Spinal cord (tissue), 10 donors: ENCODE data around the gene MOV10. TPM values are rescaled to one million over a fixed set of nuclear protein-coding genes. Genes with fewer than 3 reads are reported as not detected.

Source experiments
- DNase-seq, 6 donors: peaks; one replicate each; pipeline versions ENCODE4 v3.0.0 to v3.0.0-alpha.2; 2013 to 2015; ENCODE audit warnings: low spot score in 6 of 6, low read depth in 4 of 6
- H3K27ac ChIP-seq: one replicate; pipeline ENCODE4 v1.5.1; 2013; ENCODE audit warnings: low read depth, low read length, control low read depth
- H3K27me3 ChIP-seq: one replicate; pipeline ENCODE4 v1.6.1; 2013; ENCODE audit warnings: low read length; ENCODE audit not compliant: control insufficient read depth, insufficient read depth
- H3K36me3 ChIP-seq: one replicate; pipeline ENCODE4 v1.6.1; 2013; ENCODE audit warnings: low read length; ENCODE audit not compliant: control insufficient read depth, insufficient read depth
- H3K4me1 ChIP-seq: one replicate; pipeline ENCODE4 v1.6.1; 2013; ENCODE audit warnings: low read length; ENCODE audit not compliant: control insufficient read depth, insufficient read depth
- H3K4me3 ChIP-seq: one replicate; pipeline ENCODE4 v1.5.1; 2013; ENCODE audit warnings: low read depth, low read length, control low read depth
- H3K9me3 ChIP-seq: one replicate; pipeline ENCODE4 v1.6.1; 2013; ENCODE audit warnings: low read length; ENCODE audit not compliant: control insufficient read depth, insufficient read depth
- WGBS: methylation state at CpG from one replicate; pipeline ENCODE4 v1.1.5; 2013; ENCODE audit warnings: missing lambda C conversion rate; ENCODE audit not compliant: insufficient coverage; 5-methylcytosine and 5-hydroxymethylcytosine counted together
- long read RNA-seq, 4 donors: transcript quantifications; one replicate each; lab custom pipeline, GENCODE V29; 2026
- polyA plus RNA-seq, 2 donors: library from polyadenylated mRNA; unstranded; fragments of 120-200 nt; gene quantifications; one replicate each; pipeline ENCODE4 v1.2.1, GENCODE V29; 2013; ENCODE audit not compliant: insufficient read length in 2 of 2
- total RNA-seq, 2 donors: library from RNA; depleted of rRNA in 1 of 2; stranded (reverse); fragments of 120-200 nt in 1 of 2; fragments of >200 nt in 1 of 2; gene quantifications; one replicate each; pipeline versions ENCODE4 v1.2.3 to v1.2.4, GENCODE V29; 2013 to 2014
- donor health status: healthy.

The MOV10 gene, protein sequence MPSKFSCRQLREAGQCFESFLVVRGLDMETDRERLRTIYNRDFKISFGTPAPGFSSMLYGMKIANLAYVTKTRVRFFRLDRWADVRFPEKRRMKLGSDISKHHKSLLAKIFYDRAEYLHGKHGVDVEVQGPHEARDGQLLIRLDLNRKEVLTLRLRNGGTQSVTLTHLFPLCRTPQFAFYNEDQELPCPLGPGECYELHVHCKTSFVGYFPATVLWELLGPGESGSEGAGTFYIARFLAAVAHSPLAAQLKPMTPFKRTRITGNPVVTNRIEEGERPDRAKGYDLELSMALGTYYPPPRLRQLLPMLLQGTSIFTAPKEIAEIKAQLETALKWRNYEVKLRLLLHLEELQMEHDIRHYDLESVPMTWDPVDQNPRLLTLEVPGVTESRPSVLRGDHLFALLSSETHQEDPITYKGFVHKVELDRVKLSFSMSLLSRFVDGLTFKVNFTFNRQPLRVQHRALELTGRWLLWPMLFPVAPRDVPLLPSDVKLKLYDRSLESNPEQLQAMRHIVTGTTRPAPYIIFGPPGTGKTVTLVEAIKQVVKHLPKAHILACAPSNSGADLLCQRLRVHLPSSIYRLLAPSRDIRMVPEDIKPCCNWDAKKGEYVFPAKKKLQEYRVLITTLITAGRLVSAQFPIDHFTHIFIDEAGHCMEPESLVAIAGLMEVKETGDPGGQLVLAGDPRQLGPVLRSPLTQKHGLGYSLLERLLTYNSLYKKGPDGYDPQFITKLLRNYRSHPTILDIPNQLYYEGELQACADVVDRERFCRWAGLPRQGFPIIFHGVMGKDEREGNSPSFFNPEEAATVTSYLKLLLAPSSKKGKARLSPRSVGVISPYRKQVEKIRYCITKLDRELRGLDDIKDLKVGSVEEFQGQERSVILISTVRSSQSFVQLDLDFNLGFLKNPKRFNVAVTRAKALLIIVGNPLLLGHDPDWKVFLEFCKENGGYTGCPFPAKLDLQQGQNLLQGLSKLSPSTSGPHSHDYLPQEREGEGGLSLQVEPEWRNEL
- total RNA-seq (10 to 100 TPM; 17.0 to 58.5 TPM), polyA plus RNA-seq (10 to 100 TPM; 38.8 to 58.1 TPM)
- long read RNA-seq, donor 1, partial matches to known transcripts = 0 of 6 reads
- long read RNA-seq, donor 1, other reads (novel, unspliced or antisense) = 0 of 6 reads
- long read RNA-seq, donor 2, partial matches to known transcripts = 62 of 99 reads
- long read RNA-seq, donor 2, other reads (novel, unspliced or antisense) = 36 of 99 reads
- long read RNA-seq, donor 3, partial matches to known transcripts = 30 of 88 reads
- long read RNA-seq, donor 3, other reads (novel, unspliced or antisense) = 55 of 88 reads
- long read RNA-seq, donor 4, partial matches to known transcripts = 177 of 443 reads
- long read RNA-seq, donor 4, other reads (novel, unspliced or antisense) = 263 of 443 reads

- Histone ChIP-seq H3K27ac (peak within 1 kb of the TSS; percentile 95), H3K9me3 (no peaks in the 10 kb centered on the region), H3K4me1 (peaks cover 10% of the 10 kb centered on the region), H3K36me3 (peaks cover 5% of the 10 kb centered on the region), H3K4me3 (peak within 1 kb of the TSS; percentile 83), H3K27me3 (no peaks in the 10 kb centered on the region)
- under 1% methylated on average over 28 of the region's 30 CpGs for WGBS
- DNase-seq = peak in 5 of 6 donors; percentile 42 to 83 (median 50)
Observed at GRCh38 chr1:112674440-112674985, at the start of gene MOV10. MOV10 (plus strand) TSS chr1:112674659; CDS start chr1:112674913, 254 bp downstream.

- H3K27me3 ChIP-seq = no peaks in the 10 kb centered on the region
- H3K9me3 ChIP-seq = no peaks in the 10 kb centered on the region
- H3K4me1 ChIP-seq = peaks cover 10% of the 10 kb centered on the region
- peak in 1 of 6 donors; percentile 7 for DNase-seq
- WGBS = 100% methylated on average over 1 of the region's 2 CpGs
- H3K36me3 ChIP-seq = no peaks in the 10 kb centered on the region
- H3K27ac ChIP-seq = no peak overlapping the region
- no peak overlapping the region for H3K4me3 ChIP-seq
Observed at GRCh38 chr1:112625696-112626095, 48.8 kb upstream of the MOV10 start.

- DNase-seq = no peak
- H3K27ac ChIP-seq = no peak overlapping the region
- no peaks in the 10 kb centered on the region for H3K9me3 ChIP-seq
- H3K27me3 ChIP-seq = no peaks in the 10 kb centered on the region
- 100% methylated on average over 2 of the region's 5 CpGs for WGBS
- H3K4me1 ChIP-seq = peaks cover 8% of the 10 kb centered on the region
- H3K36me3 ChIP-seq = no peaks in the 10 kb centered on the region
- no peak overlapping the region for H3K4me3 ChIP-seq
Observed at GRCh38 chr1:112626193-112626592, 48.3 kb upstream of the MOV10 start.

DNA sequence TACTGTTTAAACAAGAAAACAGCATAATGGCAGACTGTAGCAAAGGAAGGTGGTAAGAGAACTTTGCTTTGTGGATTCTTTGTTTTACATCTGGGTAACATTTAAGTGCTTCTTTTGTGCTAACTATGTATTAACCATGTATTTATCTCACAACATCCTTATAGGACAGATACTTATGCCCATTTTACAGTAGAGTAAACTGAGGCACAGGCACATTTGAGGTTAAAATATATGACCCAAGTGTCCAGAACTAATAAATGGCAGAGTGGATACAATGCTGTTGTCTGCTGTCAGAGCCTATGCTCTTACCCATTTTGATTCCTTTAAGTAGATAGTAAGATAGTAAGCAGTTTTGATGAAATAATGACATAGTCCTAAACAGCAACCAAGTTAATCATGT, 47.6 kb upstream of the MOV10 start:
- H3K9me3 ChIP-seq = no peaks in the 10 kb centered on the region
- no peak overlapping the region for H3K27ac ChIP-seq
- no peak overlapping the region for H3K4me3 ChIP-seq
- H3K4me1 ChIP-seq = peaks cover under 1% of the 10 kb centered on the region
- H3K36me3 ChIP-seq = no peaks in the 10 kb centered on the region
- no peaks in the 10 kb centered on the region for H3K27me3 ChIP-seq
- no peak for DNase-seq

DNA sequence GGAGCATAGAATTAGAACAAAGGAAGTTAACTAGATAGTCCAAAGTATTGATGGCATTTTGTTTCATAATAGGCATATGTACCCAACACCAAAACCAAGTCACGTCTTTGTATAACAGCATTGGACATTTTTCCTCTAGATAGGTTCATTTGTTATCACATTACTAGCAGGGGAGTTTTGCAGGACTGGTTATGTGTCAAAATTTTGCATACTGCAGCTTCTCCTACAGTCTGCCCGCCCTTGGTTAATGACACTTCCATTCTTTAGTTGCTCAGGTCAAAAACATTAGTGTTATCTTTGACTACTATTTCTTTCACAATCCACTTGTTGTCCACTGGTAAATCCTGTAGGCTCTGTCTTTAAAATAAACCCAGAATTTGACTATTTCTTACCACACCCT, 45.9 kb upstream of the MOV10 start:
- 100% methylated on average over 1 of the region's 2 CpGs for WGBS
- no peak for DNase-seq
- Histone ChIP-seq H3K4me3 (no peak overlapping the region), H3K27ac (no peak overlapping the region), H3K9me3 (no peaks in the 10 kb centered on the region), H3K4me1 (no peaks in the 10 kb centered on the region), H3K27me3 (no peaks in the 10 kb centered on the region), H3K36me3 (no peaks in the 10 kb centered on the region)

DNA sequence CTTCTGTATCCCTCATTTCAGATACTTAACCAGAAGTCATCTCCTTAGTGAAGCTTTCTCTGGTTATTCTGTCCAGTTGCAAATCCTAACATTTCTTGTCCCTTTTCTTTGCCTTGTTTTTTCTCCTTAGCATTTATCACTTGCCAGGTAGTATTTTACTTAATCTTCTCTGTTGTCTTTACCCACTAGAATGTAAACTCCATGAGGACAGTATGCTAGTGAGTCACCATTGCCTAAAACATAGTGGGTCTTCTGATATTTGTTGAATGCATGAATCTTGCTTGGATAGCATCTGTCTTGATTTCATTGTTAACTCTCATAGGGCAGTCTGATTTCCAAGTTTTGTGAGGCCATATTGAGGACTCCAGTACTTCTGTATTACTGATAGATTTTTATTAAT, 45.2 kb upstream of the MOV10 start:
- no peak for DNase-seq
- no peaks in the 10 kb centered on the region for H3K36me3 ChIP-seq
- H3K27me3 ChIP-seq = no peaks in the 10 kb centered on the region
- no peak overlapping the region for H3K27ac ChIP-seq
- no peaks in the 10 kb centered on the region for H3K4me1 ChIP-seq
- H3K4me3 ChIP-seq = no peak overlapping the region
- no peaks in the 10 kb centered on the region for H3K9me3 ChIP-seq

GRCh38 chr1:112633628-112634027, 40.8 kb upstream of the MOV10 start:
- Histone ChIP-seq H3K4me3 (no peak overlapping the region), H3K9me3 (no peaks in the 10 kb centered on the region), H3K27ac (no peak overlapping the region), H3K27me3 (no peaks in the 10 kb centered on the region), H3K4me1 (no peaks in the 10 kb centered on the region), H3K36me3 (no peaks in the 10 kb centered on the region)
- no CpG with 5 or more reads among the region's 2 CpGs for WGBS
- DNase-seq = no peak

GRCh38 chr1:112634367-112634766, 40.1 kb upstream of the MOV10 start:
- Histone ChIP-seq H3K27ac (no peak overlapping the region), H3K4me3 (no peak overlapping the region), H3K36me3 (no peaks in the 10 kb centered on the region), H3K9me3 (no peaks in the 10 kb centered on the region), H3K4me1 (no peaks in the 10 kb centered on the region), H3K27me3 (no peaks in the 10 kb centered on the region)
- no peak for DNase-seq

DNA sequence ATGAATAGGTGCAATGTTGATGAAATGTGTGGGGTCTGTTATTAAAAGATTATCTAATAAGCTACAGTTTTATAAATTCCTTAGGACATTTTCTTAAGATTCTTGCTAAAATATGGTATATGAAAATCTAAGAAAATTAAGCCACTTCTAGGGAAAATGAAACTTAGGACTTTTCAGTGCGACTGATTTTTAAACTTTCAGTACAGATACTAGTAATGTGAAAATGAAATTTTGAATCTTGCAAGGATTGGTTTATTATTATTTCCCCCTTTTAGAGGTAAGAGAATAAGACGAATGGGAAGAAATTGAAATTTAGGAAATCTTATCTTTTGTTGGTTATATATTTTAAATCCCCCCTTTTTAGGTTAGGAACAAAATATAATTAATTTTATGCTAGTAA, 38.4 kb upstream of the MOV10 start:
- Histone ChIP-seq H3K27ac (no peak overlapping the region), H3K9me3 (no peaks in the 10 kb centered on the region), H3K4me3 (no peak overlapping the region), H3K36me3 (no peaks in the 10 kb centered on the region), H3K27me3 (no peaks in the 10 kb centered on the region), H3K4me1 (no peaks in the 10 kb centered on the region)
- WGBS = no CpG with 5 or more reads among the region's 2 CpGs
- no peak for DNase-seq
